IPS-20b (cell line): Measurements from ENCODE around the gene FAM170B.

Experiments
- H3K27ac ChIP-seq: one replicate; pipeline ENCODE4 v1.5.1; 2013; ENCODE audit warnings: low read length
- H3K27me3 ChIP-seq: 2 replicates; pipeline ENCODE4 v1.6.1; 2013; ENCODE audit warnings: mild to moderate bottlenecking, low read length, inconsistent platforms; ENCODE audit not compliant: insufficient read depth
- H3K36me3 ChIP-seq: 2 replicates; pipeline ENCODE4 v1.6.1; 2013; ENCODE audit warnings: low read depth, mild to moderate bottlenecking, inconsistent platforms, low read length, moderate library complexity; ENCODE audit not compliant: insufficient read depth
- H3K4me1 ChIP-seq: 2 replicates; pipeline ENCODE4 v1.6.1; 2013; ENCODE audit warnings: mild to moderate bottlenecking, control low read depth, inconsistent platforms, low read length, moderate library complexity; ENCODE audit not compliant: insufficient read depth
- H3K4me3 ChIP-seq: 2 replicates; pipeline ENCODE4 v1.5.1; 2013; ENCODE audit warnings: mild to moderate bottlenecking, low read length, inconsistent platforms
- H3K9ac ChIP-seq: 2 replicates; pipeline ENCODE4 v1.6.1; 2013; ENCODE audit warnings: low read depth, mild to moderate bottlenecking, inconsistent platforms, low read length, moderate library complexity
- H3K9me3 ChIP-seq: 2 replicates; pipeline ENCODE4 v1.6.1; 2013; ENCODE audit warnings: mild to moderate bottlenecking, low read depth, low read length, inconsistent platforms; ENCODE audit not compliant: insufficient read depth

FAM170B gene

DNA sequence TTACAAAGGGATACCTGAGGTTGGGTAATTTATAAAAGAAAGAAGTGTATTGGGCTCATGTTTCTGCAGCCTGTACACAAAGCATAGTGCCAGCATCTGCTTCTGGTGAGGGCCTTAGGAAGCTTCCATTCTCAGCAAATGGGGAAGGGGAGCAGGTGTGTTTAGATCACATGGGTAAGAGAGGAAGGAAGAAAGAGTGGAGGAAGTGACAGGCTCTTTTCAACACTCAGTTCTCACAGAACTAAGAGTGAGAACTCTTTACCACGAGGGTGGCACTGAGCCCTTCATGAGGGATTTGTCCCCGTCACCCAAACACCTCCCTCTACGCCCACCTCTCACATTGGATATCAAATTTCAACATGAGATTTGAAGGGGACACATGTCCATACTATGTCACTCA, 506 bp upstream of the FAM170B start:
- H3K9ac ChIP-seq: no peak overlapping the region
- H3K4me3 ChIP-seq: no peak overlapping the region
- H3K27me3 ChIP-seq: no peaks in the 10 kb centered on the region
- H3K4me1 ChIP-seq: no peaks in the 10 kb centered on the region
- H3K36me3 ChIP-seq: no peaks in the 10 kb centered on the region
- H3K9me3 ChIP-seq: no peaks in the 10 kb centered on the region; the same call in 1 of the 2 replicates
- H3K27ac ChIP-seq: no peak overlapping the region

DNA sequence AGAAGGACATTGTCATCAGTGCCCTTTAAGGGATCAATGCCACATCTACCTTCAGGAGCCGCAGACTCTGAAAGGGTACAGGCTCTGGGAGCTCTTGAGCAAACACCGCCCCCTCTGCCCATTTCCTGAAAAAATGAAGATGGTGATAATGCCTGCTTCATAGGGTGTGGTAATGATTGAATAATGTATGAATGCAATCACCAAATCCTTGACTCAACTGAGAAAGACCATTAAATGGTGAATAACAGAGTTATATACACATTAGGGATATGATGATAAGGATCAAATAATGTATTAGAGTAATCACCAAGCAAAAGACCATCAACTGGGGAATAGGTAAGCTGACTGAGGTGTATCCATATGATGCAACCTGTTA, 1.5 kb downstream of the FAM170B start:
- Histone ChIP-seq H3K4me1 (no peaks in the 10 kb centered on the region), H3K4me3 (no peak overlapping the region), H3K27ac (no peak overlapping the region), H3K36me3 (no peaks in the 10 kb centered on the region), H3K27me3 (no peaks in the 10 kb centered on the region), H3K9ac (no peak overlapping the region), H3K9me3 (no peaks in the 10 kb centered on the region; the same call in 1 of the 2 replicates)

DNA sequence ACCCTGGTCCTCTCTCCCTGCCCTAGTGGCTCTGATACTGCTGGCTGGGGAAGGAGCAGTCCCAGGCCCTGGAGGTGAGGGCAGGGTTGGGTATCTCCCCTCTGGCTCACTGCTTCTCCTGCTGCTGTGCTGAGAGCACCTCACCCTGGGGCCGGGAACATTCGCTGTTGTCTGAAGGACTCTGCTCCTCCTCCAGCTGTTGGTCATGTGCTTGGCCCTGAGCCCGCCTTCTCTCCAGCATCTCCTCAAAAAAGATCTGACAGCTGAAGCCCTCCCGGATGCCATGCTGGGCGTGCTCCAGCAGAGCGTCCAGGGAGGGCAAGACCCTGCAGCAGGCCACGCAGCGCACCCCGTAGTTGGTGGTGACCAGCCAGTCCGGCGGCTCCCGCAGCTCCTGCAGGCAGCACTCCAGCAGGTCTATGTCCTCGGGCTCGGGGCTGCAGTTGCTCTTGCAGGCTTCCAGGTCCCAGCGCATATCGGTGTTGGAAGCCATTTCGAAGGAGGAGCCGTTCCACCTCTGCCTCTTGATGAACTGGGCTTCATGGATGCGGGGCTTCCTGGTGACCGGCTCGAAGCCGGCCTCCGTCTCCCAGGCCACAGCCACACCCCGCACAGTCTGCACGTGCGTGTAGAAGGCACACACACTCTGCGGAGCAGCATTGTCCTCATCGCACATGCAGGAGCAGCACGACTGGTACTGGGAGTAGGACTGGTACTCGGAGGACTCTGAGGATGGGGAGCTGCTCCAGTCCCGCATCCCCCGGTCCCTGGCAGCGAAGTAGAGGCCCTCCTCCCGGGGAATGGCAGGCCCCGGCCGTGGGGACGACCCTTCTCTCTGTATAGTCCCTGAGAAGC, 2.1 kb downstream of the FAM170B start:
- Histone ChIP-seq H3K9me3 (no peaks in the 10 kb centered on the region; the same call in 1 of the 2 replicates), H3K27me3 (no peaks in the 10 kb centered on the region), H3K36me3 (no peaks in the 10 kb centered on the region), H3K27ac (no peak overlapping the region), H3K4me1 (no peaks in the 10 kb centered on the region), H3K9ac (no peak overlapping the region), H3K4me3 (no peak overlapping the region)

DNA sequence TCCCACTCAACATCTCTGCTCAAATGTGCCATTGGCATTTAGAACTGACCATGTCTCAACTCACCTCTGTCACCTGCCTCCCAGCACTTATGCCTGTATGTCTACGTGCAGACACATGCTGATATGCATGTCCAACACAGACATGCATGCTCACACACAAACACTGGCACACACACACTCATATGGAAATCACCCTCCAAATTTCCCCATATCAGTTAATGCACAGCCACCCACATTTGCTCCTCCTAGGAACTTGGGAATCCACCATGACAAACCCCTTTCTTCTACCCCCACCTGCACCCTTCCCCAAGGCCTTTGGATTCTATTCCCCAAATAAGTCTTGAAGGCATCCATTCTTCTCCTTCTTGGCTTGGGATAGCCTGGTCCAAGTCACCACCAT, 4.4 kb downstream of the FAM170B start:
- H3K27ac ChIP-seq: no peak overlapping the region
- no peaks in the 10 kb centered on the region for H3K36me3 ChIP-seq
- H3K27me3 ChIP-seq: no peaks in the 10 kb centered on the region
- no peaks in the 10 kb centered on the region for H3K9me3 ChIP-seq
- H3K4me3 ChIP-seq: no peak overlapping the region
- H3K4me1 ChIP-seq: no peaks in the 10 kb centered on the region
- no peak overlapping the region for H3K9ac ChIP-seq

DNA sequence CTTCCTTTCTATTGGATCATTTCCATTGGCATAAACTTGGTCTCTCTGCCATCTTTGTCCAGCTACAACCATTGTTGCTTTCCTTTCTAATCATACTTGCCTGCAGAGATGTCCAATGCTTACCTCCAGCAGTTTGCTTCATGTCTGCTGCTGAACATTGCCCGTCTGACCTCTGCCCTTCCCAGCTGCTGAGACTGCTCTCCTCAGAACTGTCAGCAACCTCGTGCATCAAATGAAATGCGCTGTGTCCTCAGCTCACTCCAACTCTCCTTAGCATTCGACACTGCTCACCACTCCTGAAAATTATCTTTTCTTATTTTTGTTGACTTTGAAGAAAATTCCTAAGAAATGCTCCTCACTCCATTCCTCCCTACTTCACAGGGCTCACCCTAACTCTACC, 5.0 kb downstream of the FAM170B start:
- Histone ChIP-seq H3K27ac (no peak overlapping the region), H3K9ac (no peak overlapping the region), H3K9me3 (no peaks in the 10 kb centered on the region), H3K4me1 (no peaks in the 10 kb centered on the region), H3K36me3 (no peaks in the 10 kb centered on the region), H3K4me3 (no peak overlapping the region), H3K27me3 (no peaks in the 10 kb centered on the region)

DNA sequence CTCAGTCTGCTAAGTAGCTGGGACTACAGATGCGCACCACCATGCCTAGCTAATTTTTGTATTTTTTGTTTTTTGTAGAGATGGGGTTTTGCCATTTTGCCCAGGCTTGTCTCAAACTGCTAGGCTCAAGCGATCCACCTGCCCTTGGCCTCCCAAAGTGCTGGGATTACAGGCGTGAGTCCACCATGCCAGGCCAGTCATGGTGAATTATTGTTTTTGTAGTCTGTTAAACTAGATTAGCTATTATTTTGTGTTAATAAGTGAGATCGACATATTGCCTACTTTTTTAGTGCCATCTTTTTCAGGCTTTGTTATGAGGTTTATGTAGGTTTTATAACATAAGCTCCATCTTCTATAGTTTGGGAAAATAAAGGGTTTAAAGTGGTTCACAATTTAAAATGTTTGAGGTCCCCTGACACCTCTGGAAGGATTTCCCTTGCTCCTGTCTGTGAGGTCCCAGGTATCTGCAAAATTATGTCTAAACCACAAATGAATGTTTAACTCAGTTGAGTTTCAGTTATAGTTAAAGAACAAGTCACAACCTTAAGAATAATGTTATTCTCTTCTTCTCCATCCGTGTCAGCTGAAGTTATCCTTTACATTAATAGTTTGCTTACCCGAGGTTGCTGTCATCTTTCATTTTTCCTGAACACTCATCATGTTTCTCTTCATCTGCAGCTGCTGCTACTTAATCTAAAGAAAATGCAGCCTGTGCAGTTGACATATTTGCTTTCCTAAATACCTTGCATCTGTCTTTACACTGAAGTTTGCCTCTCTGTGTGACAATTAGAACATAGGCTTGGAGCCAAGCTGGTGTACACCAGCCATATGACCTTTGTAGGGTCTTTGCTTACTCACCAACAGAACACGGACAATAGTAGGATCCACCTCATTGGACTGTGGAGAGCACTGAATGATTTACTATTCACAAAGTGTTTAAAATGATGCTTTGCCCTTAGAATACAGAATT, 9.6 kb downstream of the FAM170B start:
- Histone ChIP-seq H3K9ac (no peak overlapping the region), H3K4me3 (no peak overlapping the region), H3K9me3 (no peaks in the 10 kb centered on the region), H3K36me3 (no peaks in the 10 kb centered on the region), H3K4me1 (peaks cover 7% of the 10 kb centered on the region; the same call in 1 of the 2 replicates), H3K27me3 (no peaks in the 10 kb centered on the region), H3K27ac (no peak overlapping the region)

DNA sequence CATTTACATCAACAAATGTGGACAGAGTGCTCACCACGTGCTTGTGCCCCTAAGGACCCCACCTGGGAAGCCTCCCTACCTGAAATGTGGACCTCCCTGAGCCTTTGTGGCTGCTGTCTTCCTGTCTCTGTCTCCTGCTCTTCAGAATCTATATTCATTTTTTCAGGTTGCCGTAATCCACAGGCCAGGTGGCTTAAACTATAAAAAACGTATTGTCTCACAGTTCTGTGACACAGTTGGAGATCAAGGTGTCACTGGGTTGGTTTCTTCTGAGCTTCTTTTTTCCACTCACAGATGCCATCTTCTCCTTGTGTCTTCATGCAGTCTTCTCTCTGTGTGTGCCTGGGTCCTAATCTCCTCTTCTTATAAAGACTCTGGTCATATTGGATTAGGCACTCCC, 12.9 kb downstream of the FAM170B start:
- no peaks in the 10 kb centered on the region for H3K36me3 ChIP-seq
- H3K9ac ChIP-seq: no peak overlapping the region
- peaks cover 21% of the 10 kb centered on the region for H3K27me3 ChIP-seq
- H3K9me3 ChIP-seq: no peaks in the 10 kb centered on the region
- H3K27ac ChIP-seq: no peak overlapping the region
- peaks cover 7% of the 10 kb centered on the region; the same call in 1 of the 2 replicates for H3K4me1 ChIP-seq
- H3K4me3 ChIP-seq: no peak overlapping the region

DNA sequence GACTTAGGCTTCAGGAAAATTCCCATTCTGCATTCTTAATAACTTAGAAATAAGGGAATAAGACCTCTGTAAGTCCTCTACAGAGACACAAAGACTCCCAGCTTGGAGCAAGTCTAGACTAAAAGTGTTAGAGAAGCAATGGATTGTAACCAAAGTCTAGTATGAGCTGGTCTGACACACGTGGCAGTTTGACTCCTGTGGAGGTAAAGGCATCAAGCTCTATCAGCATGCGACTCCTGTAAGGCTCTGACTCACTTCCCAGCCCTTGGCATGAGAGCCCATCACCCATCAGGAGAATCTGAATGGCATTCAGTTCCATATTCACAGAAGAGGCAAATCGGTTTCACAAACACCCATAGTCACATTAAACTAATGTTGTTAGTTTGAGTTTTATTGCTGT, 14.1 kb downstream of the FAM170B start:
- no peaks in the 10 kb centered on the region for H3K9me3 ChIP-seq
- no peaks in the 10 kb centered on the region for H3K36me3 ChIP-seq
- H3K27me3 ChIP-seq: peaks cover 28% of the 10 kb centered on the region
- H3K27ac ChIP-seq: no peak overlapping the region
- H3K4me3 ChIP-seq: no peak overlapping the region
- H3K4me1 ChIP-seq: peaks cover 7% of the 10 kb centered on the region; the same call in 1 of the 2 replicates
- H3K9ac ChIP-seq: no peak overlapping the region

DNA sequence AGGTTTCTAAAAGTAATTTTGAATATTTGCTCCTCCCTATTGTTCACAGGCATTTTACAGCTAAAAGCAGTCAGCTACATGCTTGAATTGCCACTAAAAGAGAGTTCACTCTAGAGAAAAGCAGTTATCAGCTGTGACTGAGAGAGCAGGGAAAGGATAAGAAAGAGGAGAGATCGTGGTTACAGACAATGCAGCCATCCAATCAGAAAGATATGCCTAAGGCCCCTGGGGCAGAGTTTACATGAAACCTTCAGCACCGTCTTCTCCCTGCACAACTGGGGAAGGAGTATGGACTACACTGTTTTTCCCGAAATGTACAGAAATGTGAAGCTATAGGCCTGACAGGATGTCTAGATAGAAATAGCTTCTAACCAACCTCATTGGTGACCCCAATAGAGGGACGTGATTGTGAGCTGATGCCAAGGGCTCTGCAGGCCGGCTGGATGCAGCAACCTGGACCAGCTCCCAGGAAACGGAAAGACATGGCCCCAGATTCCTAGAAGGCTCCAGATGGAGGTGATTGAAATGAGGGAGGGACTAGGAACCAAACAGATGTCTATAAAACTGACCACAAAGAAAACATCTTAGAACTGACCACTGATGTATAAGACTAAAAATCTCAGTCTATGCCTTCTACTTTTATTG, 15.3 kb downstream of the FAM170B start:
- Histone ChIP-seq H3K27ac (no peak overlapping the region), H3K9ac (no peak overlapping the region)

DNA sequence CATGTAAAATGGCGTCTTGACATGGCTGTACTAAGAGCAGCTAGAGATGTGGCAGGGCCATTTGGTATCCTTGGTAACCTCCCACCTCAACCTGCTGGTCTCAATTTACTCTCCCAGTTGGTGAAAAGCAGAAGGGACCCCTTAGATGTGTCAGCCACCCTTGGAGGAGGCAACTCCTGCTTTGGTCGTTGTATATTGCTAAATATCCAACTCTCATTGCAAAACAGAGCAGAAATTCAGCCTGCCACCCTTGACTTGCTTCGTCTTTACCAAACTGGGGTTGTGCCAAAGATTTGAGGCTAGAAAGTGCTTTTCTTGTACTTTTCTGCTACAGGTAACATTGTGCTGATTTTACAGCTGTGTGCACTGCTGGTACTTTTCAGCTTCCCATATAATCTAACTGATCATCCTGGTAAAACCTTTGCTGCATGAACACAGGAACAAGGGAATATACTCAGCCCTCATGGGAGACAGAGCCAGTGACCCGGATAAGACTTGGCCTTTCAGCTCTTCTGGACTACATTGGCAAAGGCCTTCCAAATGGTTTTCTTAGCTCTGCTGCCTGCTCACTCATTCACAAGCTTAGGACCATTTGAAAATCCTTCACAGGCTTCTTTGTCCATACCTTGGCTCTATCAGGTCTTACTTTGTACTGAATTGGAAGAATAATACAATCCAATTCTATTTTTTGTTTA, 16.3 kb downstream of the FAM170B start:
- Histone ChIP-seq H3K9ac (no peak overlapping the region), H3K36me3 (no peaks in the 10 kb centered on the region), H3K4me3 (no peak overlapping the region), H3K4me1 (peaks cover 7% of the 10 kb centered on the region; the same call in 1 of the 2 replicates), H3K27ac (no peak overlapping the region), H3K27me3 (peaks cover 44% of the 10 kb centered on the region), H3K9me3 (no peaks in the 10 kb centered on the region)

More for the DNA sequence above, 15.3 kb downstream of the FAM170B start:
- no peaks in the 10 kb centered on the region for H3K36me3 ChIP-seq
- H3K9me3 ChIP-seq: no peaks in the 10 kb centered on the region
- H3K4me3 ChIP-seq: no peak overlapping the region
- peaks cover 7% of the 10 kb centered on the region; the same call in 1 of the 2 replicates for H3K4me1 ChIP-seq
- peaks cover 40% of the 10 kb centered on the region for H3K27me3 ChIP-seq
